Measurements from ENCODE around the gene POLDIP2.
A peak's percentile ranks its signal among the peaks of the same experiment; 100 is the strongest.

DNA sequence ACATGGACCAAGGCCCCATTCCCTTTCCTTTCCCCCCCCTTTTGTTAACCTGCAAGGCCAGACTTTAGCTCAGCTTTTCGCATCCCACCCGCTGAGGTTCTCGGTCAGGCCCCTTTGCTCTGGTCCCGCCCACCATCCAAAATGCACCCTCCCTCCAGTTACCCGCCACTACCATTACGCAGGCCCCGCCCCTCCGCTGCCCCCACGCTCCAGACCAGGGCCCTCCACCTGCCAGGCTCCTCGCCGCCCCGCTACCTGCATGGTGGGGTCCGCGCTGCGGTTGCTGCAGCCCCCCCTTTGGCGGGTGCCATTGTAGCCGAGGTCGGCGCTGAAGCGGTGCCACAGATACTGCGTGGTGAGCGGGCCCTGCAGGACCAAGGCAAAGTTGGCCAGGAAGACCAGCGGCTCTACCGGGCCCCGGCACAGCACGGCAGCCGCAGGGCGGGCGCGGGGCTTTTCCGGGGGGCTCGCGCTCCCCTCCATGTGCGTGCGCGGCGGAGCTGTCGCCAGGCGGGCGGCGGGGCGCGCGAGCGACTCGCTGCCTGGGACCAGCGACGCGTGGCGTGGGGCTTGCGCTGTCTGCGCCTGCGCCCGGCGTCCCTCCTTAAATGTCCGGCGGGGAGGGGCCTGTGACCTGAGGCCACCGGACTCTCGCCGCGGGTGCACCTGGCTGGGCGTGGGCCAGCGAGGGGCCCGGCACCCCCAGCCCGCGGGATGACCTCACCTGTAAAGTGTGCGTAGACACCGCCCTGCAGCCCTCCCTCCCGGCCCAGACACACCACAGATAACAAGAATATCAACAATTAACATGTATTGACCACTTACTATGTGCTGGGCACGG lies 48.5 kb upstream of the POLDIP2 start, which contains the start of gene SLC46A1:
- TF ChIP-seq, protein P1, sequence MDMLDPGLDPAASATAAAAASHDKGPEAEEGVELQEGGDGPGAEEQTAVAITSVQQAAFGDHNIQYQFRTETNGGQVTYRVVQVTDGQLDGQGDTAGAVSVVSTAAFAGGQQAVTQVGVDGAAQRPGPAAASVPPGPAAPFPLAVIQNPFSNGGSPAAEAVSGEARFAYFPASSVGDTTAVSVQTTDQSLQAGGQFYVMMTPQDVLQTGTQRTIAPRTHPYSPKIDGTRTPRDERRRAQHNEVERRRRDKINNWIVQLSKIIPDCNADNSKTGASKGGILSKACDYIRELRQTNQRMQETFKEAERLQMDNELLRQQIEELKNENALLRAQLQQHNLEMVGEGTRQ (IDR thresholded peaks at IDR 0.05; ENCODE audit: low read depth, low read length) = no peak
- TF ChIP-seq, protein P2, sequence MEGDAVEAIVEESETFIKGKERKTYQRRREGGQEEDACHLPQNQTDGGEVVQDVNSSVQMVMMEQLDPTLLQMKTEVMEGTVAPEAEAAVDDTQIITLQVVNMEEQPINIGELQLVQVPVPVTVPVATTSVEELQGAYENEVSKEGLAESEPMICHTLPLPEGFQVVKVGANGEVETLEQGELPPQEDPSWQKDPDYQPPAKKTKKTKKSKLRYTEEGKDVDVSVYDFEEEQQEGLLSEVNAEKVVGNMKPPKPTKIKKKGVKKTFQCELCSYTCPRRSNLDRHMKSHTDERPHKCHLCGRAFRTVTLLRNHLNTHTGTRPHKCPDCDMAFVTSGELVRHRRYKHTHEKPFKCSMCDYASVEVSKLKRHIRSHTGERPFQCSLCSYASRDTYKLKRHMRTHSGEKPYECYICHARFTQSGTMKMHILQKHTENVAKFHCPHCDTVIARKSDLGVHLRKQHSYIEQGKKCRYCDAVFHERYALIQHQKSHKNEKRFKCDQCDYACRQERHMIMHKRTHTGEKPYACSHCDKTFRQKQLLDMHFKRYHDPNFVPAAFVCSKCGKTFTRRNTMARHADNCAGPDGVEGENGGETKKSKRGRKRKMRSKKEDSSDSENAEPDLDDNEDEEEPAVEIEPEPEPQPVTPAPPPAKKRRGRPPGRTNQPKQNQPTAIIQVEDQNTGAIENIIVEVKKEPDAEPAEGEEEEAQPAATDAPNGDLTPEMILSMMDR (conservative IDR thresholded peaks at IDR 0.05; ENCODE audit: low read depth, low read length) = no peak
- TF ChIP-seq BHLHE40 (IDR thresholded peaks at IDR 0.05; ENCODE audit: low read depth, low read length) = no peak
- no peak for TF ChIP-seq CEBPB (IDR thresholded peaks at IDR 0.05; ENCODE audit: low read depth, low read length)
- TF ChIP-seq MXI1 (IDR thresholded peaks at IDR 0.05; ENCODE audit: borderline replicate concordance, low read depth, low read length) = peak; percentile 64; the same call in 1 of the 2 replicates

Data from IMR-90 (cell line).